HepG2 (cell line): ENCODE measurements around the gene BEAN1. TPM values are rescaled to one million over a fixed set of nuclear protein-coding genes. Genes with fewer than 3 reads are reported as not detected.
A peak's percentile ranks its signal among the peaks of the same experiment; 100 is the strongest.

ENCODE experiments used
- CC2D1A ChIP-seq: sonication (generic); formaldehyde crosslinking; IDR thresholded peaks from 2 replicates; pipeline ENCODE4 v1.8.1; 2023; ENCODE audit warnings: mild to moderate bottlenecking, missing genetic modification reagents
- ESRRA ChIP-seq: sonication (generic); formaldehyde crosslinking; IDR thresholded peaks from 2 replicates; pipeline ENCODE4 v1.5.1; 2020; ENCODE audit warnings: mild to moderate bottlenecking, low read depth, missing genetic modification reagents
- JARID2 ChIP-seq: sonication (generic); formaldehyde crosslinking; IDR thresholded peaks from 2 replicates; pipeline ENCODE4 v1.8.1; 2023; ENCODE audit warnings: missing genetic modification reagents, inconsistent platforms; ENCODE audit not compliant: insufficient replicate concordance
- JUND ChIP-seq: sonication (generic); formaldehyde crosslinking; IDR thresholded peaks from 2 replicates; pipeline ENCODE4 v1.8.0; 2022; ENCODE audit warnings: mild to moderate bottlenecking, missing genetic modification reagents
- THRA ChIP-seq: sonication (generic); formaldehyde crosslinking; IDR thresholded peaks from 2 replicates; pipeline ENCODE4 v1.4.0; 2020; ENCODE audit warnings: missing genetic modification reagents, borderline replicate concordance
- TOE1 ChIP-seq: sonication (generic); formaldehyde crosslinking; IDR thresholded peaks from 2 replicates; pipeline ENCODE4 v1.4.0; 2020; ENCODE audit warnings: mild to moderate bottlenecking, missing genetic modification reagents
- ZFP62 ChIP-seq: sonication (generic); formaldehyde crosslinking; IDR thresholded peaks from 2 replicates; pipeline ENCODE4 v1.4.0; 2020; ENCODE audit warnings: missing genetic modification reagents
- ZMAT3 ChIP-seq: sonication (generic); formaldehyde crosslinking; conservative IDR thresholded peaks from 2 replicates; pipeline ENCODE4 v1.7.0; 2021; ENCODE audit warnings: missing genetic modification reagents
- ZNF607 ChIP-seq: sonication (generic); formaldehyde crosslinking; IDR thresholded peaks from 2 replicates; pipeline ENCODE4 v1.5.1; 2020; ENCODE audit warnings: missing genetic modification reagents, mild to moderate bottlenecking, borderline replicate concordance
- polyA plus RNA-seq, 8 experiments: library from polyadenylated mRNA; depleted of rRNA in 3 of 8; stranded (reverse) in 7 of 8; unstranded in 1 of 8; fragments of >200 nt; fragmentation: Illumina TruSeq in 4 of 8; extraction: Trizol in 4 of 8; gene quantifications; 2 replicates each; pipeline versions ENCODE4 v1.2.1 to v1.2.3, GENCODE V29; 2011 to 2016; ENCODE audit warnings: low read depth in 4 of 8, missing spikeins in 1 of 8, mixed read lengths in 1 of 8; ENCODE audit not compliant: insufficient read depth in 1 of 8
- total RNA-seq, 5 experiments: library from RNA; depleted of rRNA; stranded (reverse); fragments of >200 nt; fragmentation: Illumina TruSeq; extraction: Trizol; gene quantifications; 2 replicates each; pipeline ENCODE4 v1.2.3, GENCODE V29; 2016; ENCODE audit warnings: low read depth in 1 of 5
- TF ChIP-seq, protein P1 (sequence below): sonication (generic); formaldehyde crosslinking; IDR thresholded peaks from 2 replicates; pipeline ENCODE4 v1.4.0; 2020; ENCODE audit warnings: missing genetic modification reagents, borderline replicate concordance
- TF ChIP-seq, protein P2 (sequence below), 2 experiments: fragments of 450-650 bp in 1 of 2; sonication (generic) in 1 of 2; formaldehyde crosslinking in 1 of 2; IDR thresholded peaks; 2 replicates each; pipeline versions ENCODE4 v1.6.1 to v1.8.0; 2016 to 2022; ENCODE audit warnings: antibody characterized with exemption in 1 of 2, mild to moderate bottlenecking in 1 of 2, missing genetic modification reagents in 1 of 2
- TF ChIP-seq, protein P3 (sequence below): IDR thresholded peaks from 2 replicates; pipeline ENCODE4 v1.6.1; 2016; ENCODE audit warnings: control low read depth

The BEAN1 gene
- total and polyA plus RNA-seq, 2 of the 13 experiments (the other 11 are each of a cell fraction or from before 2014, with no cell fraction given) = 0.53 to 1.4 TPM

DNA sequence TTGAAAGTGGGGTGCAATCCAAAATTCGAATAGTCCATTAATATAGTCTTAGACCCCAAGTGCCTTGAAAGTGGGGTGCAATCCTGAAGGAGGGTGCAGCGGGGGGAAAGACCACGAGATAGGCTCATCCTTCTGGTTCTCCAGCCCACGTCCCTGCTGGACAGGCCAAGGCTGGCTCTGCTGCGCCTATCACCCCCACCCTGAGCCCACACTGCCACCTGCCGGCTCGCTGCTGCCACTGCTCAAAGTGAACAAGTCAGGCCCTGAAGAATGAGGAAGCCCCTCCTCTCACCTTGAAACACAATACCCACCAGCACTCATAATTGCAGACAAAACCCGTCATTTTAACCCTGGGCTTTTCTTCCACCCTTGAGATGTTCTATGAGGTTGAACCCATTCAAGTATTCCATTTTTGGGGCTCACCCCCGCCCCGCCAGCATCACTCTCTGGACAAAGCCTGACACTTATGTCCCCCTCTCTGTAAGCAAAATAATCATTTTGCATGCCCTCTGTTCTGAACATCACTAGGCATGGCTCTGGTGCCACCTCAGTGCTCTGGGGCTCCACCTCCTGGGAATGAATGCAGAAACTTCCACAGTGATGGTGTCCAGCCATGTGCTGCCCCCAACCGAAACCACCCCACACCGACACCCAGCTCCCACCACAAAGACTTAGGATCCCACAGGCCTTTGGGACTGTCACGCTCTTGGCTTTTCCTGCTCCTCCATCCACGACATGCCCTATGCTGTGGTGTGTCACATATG, 56.8 kb downstream of the BEAN1 start (continued):
- TF ChIP-seq, protein P1, sequence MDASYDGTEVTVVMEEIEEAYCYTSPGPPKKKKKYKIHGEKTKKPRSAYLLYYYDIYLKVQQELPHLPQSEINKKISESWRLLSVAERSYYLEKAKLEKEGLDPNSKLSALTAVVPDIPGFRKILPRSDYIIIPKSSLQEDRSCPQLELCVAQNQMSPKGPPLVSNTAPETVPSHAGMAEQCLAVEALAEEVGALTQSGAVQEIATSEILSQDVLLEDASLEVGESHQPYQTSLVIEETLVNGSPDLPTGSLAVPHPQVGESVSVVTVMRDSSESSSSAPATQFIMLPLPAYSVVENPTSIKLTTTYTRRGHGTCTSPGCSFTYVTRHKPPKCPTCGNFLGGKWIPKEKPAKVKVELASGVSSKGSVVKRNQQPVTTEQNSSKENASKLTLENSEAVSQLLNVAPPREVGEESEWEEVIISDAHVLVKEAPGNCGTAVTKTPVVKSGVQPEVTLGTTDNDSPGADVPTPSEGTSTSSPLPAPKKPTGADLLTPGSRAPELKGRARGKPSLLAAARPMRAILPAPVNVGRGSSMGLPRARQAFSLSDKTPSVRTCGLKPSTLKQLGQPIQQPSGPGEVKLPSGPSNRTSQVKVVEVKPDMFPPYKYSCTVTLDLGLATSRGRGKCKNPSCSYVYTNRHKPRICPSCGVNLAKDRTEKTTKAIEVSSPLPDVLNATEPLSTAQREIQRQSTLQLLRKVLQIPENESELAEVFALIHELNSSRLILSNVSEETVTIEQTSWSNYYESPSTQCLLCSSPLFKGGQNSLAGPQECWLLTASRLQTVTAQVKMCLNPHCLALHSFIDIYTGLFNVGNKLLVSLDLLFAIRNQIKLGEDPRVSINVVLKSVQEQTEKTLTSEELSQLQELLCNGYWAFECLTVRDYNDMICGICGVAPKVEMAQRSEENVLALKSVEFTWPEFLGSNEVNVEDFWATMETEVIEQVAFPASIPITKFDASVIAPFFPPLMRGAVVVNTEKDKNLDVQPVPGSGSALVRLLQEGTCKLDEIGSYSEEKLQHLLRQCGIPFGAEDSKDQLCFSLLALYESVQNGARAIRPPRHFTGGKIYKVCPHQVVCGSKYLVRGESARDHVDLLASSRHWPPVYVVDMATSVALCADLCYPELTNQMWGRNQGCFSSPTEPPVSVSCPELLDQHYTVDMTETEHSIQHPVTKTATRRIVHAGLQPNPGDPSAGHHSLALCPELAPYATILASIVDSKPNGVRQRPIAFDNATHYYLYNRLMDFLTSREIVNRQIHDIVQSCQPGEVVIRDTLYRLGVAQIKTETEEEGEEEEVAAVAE (CRISPR knock-in tag) = no peak
- no peak for TF ChIP-seq JARID2
- TF ChIP-seq THRA (CRISPR knock-in tag) = 0 out of 2 replicates have a peak, but pooled peaks have one; percentile 32
- TF ChIP-seq ZNF607 (CRISPR knock-in tag) = no peak
- TF ChIP-seq ZMAT3 = no peak
- TF ChIP-seq JUND (CRISPR knock-in tag) = no peak
- 0 out of 2 replicates have a peak, but pooled peaks have one; percentile 43 for TF ChIP-seq ESRRA (CRISPR knock-in tag)
- no peak for TF ChIP-seq CC2D1A (CRISPR knock-in tag)
- TF ChIP-seq, protein P2, sequence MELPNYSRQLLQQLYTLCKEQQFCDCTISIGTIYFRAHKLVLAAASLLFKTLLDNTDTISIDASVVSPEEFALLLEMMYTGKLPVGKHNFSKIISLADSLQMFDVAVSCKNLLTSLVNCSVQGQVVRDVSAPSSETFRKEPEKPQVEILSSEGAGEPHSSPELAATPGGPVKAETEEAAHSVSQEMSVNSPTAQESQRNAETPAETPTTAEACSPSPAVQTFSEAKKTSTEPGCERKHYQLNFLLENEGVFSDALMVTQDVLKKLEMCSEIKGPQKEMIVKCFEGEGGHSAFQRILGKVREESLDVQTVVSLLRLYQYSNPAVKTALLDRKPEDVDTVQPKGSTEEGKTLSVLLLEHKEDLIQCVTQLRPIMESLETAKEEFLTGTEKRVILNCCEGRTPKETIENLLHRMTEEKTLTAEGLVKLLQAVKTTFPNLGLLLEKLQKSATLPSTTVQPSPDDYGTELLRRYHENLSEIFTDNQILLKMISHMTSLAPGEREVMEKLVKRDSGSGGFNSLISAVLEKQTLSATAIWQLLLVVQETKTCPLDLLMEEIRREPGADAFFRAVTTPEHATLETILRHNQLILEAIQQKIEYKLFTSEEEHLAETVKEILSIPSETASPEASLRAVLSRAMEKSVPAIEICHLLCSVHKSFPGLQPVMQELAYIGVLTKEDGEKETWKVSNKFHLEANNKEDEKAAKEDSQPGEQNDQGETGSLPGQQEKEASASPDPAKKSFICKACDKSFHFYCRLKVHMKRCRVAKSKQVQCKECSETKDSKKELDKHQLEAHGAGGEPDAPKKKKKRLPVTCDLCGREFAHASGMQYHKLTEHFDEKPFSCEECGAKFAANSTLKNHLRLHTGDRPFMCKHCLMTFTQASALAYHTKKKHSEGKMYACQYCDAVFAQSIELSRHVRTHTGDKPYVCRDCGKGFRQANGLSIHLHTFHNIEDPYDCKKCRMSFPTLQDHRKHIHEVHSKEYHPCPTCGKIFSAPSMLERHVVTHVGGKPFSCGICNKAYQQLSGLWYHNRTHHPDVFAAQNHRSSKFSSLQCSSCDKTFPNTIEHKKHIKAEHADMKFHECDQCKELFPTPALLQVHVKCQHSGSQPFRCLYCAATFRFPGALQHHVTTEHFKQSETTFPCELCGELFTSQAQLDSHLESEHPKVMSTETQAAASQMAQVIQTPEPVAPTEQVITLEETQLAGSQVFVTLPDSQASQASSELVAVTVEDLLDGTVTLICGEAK (IDR thresholded peaks at IDR 0.05) = no peak
- TF ChIP-seq, protein P2 (CRISPR knock-in tag; IDR thresholded peaks at IDR 0.05) = no peak
- TF ChIP-seq ZFP62 (CRISPR knock-in tag) = no peak
- TF ChIP-seq, protein P3, sequence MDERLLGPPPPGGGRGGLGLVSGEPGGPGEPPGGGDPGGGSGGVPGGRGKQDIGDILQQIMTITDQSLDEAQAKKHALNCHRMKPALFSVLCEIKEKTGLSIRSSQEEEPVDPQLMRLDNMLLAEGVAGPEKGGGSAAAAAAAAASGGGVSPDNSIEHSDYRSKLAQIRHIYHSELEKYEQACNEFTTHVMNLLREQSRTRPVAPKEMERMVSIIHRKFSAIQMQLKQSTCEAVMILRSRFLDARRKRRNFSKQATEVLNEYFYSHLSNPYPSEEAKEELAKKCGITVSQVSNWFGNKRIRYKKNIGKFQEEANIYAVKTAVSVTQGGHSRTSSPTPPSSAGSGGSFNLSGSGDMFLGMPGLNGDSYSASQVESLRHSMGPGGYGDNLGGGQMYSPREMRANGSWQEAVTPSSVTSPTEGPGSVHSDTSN (CRISPR knock-in tag) = 0 out of 2 replicates have a peak, but pooled peaks have one; percentile 15
- TF ChIP-seq TOE1 (CRISPR knock-in tag) = no peak
